ENCODE data around the gene UBE2Z.

The UBE2Z gene

GRCh38 chr17:48903401-48903800 lies 4.8 kb upstream of the UBE2Z start (continued):
- TF ChIP-seq, protein P1, sequence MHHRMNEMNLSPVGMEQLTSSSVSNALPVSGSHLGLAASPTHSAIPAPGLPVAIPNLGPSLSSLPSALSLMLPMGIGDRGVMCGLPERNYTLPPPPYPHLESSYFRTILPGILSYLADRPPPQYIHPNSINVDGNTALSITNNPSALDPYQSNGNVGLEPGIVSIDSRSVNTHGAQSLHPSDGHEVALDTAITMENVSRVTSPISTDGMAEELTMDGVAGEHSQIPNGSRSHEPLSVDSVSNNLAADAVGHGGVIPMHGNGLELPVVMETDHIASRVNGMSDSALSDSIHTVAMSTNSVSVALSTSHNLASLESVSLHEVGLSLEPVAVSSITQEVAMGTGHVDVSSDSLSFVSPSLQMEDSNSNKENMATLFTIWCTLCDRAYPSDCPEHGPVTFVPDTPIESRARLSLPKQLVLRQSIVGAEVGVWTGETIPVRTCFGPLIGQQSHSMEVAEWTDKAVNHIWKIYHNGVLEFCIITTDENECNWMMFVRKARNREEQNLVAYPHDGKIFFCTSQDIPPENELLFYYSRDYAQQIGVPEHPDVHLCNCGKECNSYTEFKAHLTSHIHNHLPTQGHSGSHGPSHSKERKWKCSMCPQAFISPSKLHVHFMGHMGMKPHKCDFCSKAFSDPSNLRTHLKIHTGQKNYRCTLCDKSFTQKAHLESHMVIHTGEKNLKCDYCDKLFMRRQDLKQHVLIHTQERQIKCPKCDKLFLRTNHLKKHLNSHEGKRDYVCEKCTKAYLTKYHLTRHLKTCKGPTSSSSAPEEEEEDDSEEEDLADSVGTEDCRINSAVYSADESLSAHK (tag by site-specific recombination; IDR thresholded peaks at IDR 0.05): no peak
- no peak for TF ChIP-seq ZNF148 (tag by site-specific recombination; IDR thresholded peaks at IDR 0.05; ENCODE audit: borderline replicate concordance)

DNA sequence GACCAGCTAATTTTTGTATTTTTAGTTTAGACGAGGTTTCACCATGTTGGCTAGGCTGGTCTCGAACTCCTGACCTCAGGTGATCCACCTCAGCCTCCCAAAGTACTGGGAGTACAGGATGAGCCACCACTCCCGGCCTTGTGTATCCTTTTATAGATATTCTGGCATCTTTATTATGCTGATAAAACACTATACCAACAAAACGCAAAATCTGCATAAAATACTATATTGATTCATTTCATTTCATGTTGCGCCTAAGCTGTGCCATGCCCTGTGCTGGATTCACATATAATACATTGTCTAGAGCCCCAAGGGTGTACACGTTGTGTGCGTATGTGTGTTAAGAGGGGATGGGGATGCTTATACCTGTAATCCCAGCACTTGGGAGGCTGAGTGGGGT lies 3.8 kb upstream of the UBE2Z start:
- Histone ChIP-seq H3K4me3 (ENCODE audit: low read depth, low read length) (no peak overlapping the region), H3K4me1 (ENCODE audit: control insufficient read depth, insufficient read depth, low read length) (peaks cover under 1% of the 10 kb centered on the region; the same call in 1 of the 2 replicates), H3K9me3 (ENCODE audit: control insufficient read depth, insufficient read depth, low read depth, low read length) (no peaks in the 10 kb centered on the region), H3K27ac (ENCODE audit: extremely low read depth, low read depth, low read length) (no peak overlapping the region), H3K36me3 (ENCODE audit: control insufficient read depth in 2 of 2, insufficient read depth in 1 of 2, low read length in 2 of 2) (no peaks in the 10 kb centered on the region; a peak in 1 of 3 replicates)
- TF ChIP-seq ZNF10 (tag by site-specific recombination; IDR thresholded peaks at IDR 0.05) (no peak), ZNF777 (tag by site-specific recombination; IDR thresholded peaks at IDR 0.05; ENCODE audit: borderline replicate concordance) (no peak), ZNF354C (tag by site-specific recombination; IDR thresholded peaks at IDR 0.05; ENCODE audit: borderline replicate concordance, low read depth) (no peak), OSR2 (tag by site-specific recombination; IDR thresholded peaks at IDR 0.05) (no peak), ZSCAN4 (tag by site-specific recombination; IDR thresholded peaks at IDR 0.05) (no peak), ZNF132 (tag by site-specific recombination; IDR thresholded peaks at IDR 0.05; ENCODE audit: borderline replicate concordance) (no peak), ZNF184 (tag by site-specific recombination; IDR thresholded peaks at IDR 0.05) (no peak), ZNF133 (tag by site-specific recombination; IDR thresholded peaks at IDR 0.05) (no peak), ZBTB48 (tag by site-specific recombination; IDR thresholded peaks at IDR 0.05) (no peak), ZNF311 (tag by site-specific recombination; IDR thresholded peaks at IDR 0.05; ENCODE audit: borderline replicate concordance) (no peak), ZNF529 (tag by site-specific recombination; IDR thresholded peaks at IDR 0.05; ENCODE audit: insufficient replicate concordance) (no peak), ZNF114 (tag by site-specific recombination; IDR thresholded peaks at IDR 0.05) (no peak), ZNF169 (tag by site-specific recombination; IDR thresholded peaks at IDR 0.05) (no peak), ZNF639 (tag by site-specific recombination; IDR thresholded peaks at IDR 0.05) (no peak), ZNF785 (tag by site-specific recombination; IDR thresholded peaks at IDR 0.05) (no peak), GLI2 (tag by site-specific recombination; IDR thresholded peaks at IDR 0.05; ENCODE audit: borderline replicate concordance, low read depth) (no peak), PATZ1 (tag by site-specific recombination; IDR thresholded peaks at IDR 0.05) (no peak)
- TF ChIP-seq, protein P2, sequence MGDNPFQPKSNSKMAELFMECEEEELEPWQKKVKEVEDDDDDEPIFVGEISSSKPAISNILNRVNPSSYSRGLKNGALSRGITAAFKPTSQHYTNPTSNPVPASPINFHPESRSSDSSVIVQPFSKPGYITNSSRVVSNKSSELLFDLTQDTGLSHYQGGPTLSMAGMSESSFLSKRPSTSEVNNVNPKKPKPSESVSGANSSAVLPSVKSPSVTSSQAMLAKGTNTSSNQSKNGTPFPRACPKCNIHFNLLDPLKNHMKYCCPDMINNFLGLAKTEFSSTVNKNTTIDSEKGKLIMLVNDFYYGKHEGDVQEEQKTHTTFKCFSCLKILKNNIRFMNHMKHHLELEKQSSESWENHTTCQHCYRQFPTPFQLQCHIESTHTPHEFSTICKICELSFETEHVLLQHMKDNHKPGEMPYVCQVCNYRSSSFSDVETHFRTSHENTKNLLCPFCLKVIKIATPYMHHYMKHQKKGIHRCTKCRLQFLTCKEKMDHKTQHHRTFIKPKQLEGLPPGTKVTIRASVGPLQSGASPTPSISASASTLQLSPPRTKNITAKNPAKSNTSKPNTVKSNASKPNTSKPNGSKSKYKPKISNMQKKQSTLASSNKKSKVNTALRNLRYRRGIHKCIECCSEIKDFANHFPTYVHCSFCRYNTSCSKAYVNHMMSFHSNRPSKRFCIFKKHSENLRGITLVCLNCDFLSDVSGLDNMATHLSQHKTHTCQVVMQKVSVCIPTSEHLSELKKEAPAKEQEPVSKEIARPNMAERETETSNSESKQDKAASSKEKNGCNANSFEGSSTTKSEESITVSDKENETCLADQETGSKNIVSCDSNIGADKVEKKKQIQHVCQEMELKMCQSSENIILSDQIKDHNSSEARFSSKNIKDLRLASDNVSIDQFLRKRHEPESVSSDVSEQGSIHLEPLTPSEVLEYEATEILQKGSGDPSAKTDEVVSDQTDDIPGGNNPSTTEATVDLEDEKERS (tag by site-specific recombination; IDR thresholded peaks at IDR 0.05): no peak
- TF ChIP-seq, protein P3, sequence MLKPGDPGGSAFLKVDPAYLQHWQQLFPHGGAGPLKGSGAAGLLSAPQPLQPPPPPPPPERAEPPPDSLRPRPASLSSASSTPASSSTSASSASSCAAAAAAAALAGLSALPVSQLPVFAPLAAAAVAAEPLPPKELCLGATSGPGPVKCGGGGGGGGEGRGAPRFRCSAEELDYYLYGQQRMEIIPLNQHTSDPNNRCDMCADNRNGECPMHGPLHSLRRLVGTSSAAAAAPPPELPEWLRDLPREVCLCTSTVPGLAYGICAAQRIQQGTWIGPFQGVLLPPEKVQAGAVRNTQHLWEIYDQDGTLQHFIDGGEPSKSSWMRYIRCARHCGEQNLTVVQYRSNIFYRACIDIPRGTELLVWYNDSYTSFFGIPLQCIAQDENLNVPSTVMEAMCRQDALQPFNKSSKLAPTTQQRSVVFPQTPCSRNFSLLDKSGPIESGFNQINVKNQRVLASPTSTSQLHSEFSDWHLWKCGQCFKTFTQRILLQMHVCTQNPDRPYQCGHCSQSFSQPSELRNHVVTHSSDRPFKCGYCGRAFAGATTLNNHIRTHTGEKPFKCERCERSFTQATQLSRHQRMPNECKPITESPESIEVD (tag by site-specific recombination; IDR thresholded peaks at IDR 0.05): no peak
- CTCF ChIA-PET: interaction anchor here (1.0 to 1.2 kb wide), 2 partner anchors 12 to 128 kb away, joined by 3 to 4 read pairs; partner anchors contain the start of gene ATP5MC1
- POLR2A ChIA-PET: interaction anchor here (0.6 to 7.5 kb wide), 5 partner anchors 10 to 1087 kb away, joined by 3 to 106 read pairs (median 4); partner anchors contain the start of gene ATP5MC1

Data from HEK293 (cell line).